ENCODE results near the gene WNT9A.
A peak's percentile ranks its signal among the peaks of the same experiment; 100 is the strongest.

The WNT9A gene

DNA sequence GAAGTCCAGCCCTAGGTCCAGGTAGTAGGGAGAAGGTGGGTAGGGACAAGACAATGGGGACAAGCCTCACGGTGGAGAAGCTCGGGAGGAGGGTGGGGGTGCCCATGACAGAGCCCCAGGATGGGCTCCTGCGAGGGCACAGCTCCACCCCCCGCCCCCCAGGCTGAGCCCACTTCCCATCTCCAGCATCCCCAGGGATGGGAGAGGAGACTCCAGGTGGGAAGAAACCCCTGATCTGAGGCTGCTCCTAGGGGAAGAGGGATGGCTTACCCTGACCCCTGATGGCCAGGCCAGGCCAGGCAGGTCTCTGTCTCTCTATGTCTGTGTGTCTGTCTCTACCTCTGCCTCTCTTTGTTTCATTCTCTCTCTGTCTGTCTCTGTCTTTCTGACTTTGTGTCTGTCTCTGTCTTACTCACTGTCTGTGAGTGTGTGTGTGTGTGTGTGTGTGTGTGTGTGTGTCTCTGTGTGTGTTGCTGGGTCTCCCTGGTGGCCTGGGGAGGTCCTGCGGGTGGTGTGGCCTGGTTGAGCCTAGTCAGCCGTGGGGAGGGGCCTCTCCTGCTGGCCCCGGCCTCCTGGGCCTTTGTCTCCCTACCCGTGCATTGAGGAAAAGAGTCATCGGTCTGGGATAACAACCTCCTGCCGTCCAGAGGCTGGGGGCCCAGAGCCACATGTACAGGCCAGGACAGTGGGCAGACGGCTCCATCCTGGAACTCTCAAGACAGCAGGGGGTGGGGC, 45.7 kb downstream of the WNT9A start:
- TF ChIP-seq, protein P1, sequence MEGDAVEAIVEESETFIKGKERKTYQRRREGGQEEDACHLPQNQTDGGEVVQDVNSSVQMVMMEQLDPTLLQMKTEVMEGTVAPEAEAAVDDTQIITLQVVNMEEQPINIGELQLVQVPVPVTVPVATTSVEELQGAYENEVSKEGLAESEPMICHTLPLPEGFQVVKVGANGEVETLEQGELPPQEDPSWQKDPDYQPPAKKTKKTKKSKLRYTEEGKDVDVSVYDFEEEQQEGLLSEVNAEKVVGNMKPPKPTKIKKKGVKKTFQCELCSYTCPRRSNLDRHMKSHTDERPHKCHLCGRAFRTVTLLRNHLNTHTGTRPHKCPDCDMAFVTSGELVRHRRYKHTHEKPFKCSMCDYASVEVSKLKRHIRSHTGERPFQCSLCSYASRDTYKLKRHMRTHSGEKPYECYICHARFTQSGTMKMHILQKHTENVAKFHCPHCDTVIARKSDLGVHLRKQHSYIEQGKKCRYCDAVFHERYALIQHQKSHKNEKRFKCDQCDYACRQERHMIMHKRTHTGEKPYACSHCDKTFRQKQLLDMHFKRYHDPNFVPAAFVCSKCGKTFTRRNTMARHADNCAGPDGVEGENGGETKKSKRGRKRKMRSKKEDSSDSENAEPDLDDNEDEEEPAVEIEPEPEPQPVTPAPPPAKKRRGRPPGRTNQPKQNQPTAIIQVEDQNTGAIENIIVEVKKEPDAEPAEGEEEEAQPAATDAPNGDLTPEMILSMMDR (conservative IDR thresholded peaks at IDR 0.05; ENCODE audit: low read depth, low read length): no peak
- DNase-seq (ENCODE audit: low read depth): peak; percentile 42
- H3K4me3 ChIP-seq (ENCODE audit: low read depth, low read length): no peak overlapping the region

DNA sequence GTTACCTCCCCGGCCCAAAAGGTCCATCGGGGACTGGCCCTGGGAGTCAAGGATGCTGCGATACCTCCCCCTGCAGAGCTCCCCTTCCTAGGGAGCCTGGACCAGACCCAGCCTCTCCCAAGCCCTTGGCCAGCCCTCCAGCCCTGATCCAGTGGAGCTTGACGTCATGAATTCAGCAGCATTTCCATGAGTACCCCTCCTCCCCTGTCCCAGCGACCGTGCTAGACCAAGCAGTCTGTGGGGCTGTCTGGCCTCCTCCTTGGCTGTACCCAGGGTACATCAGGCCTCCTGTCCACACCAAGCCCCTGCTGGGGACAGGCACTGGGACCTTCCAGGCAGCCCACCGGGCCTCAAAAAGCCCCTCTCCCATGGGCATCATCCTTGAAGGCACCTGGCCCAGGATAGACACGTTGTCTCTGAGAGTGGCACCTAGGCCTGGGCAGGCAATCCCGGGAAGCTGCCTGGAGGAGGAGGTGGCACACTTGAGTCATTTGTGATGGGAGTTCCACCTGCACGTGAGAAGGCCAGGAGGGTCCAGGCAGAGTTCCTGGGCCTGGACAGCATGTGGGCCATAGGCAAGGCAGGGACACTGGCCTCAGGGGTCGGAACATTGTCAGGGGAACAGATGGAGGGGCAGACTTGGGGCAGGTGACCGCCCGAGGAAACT, 46.4 kb downstream of the WNT9A start:
- no peak overlapping the region for H3K4me3 ChIP-seq (ENCODE audit: low read depth, low read length)
- DNase-seq (ENCODE audit: low read depth): no peak
- TF ChIP-seq, protein P1 (conservative IDR thresholded peaks at IDR 0.05; ENCODE audit: low read depth, low read length): no peak

DNA sequence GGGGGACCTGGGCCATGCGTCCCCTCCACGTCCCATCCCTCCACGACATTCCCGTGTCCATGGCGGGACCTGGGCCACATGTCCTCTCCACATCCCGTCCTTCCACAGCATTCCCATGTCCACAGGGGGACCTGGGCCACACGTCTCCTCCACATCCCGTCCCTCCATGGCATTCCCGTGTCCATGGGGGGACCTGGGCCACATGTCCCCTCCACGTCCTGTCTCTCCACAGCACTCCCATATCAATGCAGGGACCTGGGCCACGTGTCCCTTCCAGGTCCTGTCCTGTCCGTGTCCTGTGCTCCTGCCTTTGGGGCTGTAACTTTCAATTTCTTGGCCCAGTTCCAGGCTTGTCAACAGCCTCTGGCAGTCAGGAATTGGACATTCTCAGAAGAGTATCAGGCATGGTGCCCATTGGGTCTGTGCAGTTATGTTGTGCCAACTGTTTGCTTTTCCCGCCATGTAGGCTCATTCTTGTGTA, 47.1 kb downstream of the WNT9A start:
- H3K4me3 ChIP-seq (ENCODE audit: low read depth, low read length): no peak overlapping the region
- DNase-seq (ENCODE audit: low read depth): no peak
- TF ChIP-seq, protein P1 (conservative IDR thresholded peaks at IDR 0.05; ENCODE audit: low read depth, low read length): no peak

DNA sequence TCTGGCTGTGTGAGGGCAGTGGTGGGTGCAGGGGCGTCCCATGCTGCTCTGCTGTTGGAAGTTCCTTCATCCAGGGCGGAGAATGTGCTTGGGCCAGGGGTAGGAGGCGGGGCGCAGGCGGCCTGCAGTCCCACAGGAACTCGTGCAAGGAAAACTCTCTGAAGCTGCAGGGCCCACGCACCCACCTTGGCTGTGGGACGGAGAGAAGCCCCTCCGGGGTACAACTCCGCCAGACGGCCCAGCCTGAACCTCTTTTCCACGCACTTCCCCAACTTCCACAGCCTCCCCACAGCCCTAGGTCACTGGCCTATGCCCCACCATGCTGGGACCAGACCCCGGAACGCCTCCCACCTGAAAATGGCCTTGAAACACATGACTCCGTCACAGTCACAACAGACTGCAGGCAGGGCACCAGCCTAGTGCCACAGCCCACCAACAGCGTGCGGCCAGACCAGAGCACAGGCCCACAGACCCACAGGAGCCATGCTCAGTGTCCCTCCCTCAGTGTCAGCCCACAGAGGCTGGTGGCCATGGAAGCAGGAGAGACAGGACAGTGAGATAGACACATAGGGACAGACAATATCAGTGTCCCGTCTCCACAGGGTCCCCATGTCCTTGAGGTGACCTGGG, 47.8 kb downstream of the WNT9A start:
- TF ChIP-seq, protein P1 (conservative IDR thresholded peaks at IDR 0.05; ENCODE audit: low read depth, low read length): no peak
- DNase-seq (ENCODE audit: low read depth): no peak
- no peak overlapping the region for H3K4me3 ChIP-seq (ENCODE audit: low read depth, low read length)

DNA sequence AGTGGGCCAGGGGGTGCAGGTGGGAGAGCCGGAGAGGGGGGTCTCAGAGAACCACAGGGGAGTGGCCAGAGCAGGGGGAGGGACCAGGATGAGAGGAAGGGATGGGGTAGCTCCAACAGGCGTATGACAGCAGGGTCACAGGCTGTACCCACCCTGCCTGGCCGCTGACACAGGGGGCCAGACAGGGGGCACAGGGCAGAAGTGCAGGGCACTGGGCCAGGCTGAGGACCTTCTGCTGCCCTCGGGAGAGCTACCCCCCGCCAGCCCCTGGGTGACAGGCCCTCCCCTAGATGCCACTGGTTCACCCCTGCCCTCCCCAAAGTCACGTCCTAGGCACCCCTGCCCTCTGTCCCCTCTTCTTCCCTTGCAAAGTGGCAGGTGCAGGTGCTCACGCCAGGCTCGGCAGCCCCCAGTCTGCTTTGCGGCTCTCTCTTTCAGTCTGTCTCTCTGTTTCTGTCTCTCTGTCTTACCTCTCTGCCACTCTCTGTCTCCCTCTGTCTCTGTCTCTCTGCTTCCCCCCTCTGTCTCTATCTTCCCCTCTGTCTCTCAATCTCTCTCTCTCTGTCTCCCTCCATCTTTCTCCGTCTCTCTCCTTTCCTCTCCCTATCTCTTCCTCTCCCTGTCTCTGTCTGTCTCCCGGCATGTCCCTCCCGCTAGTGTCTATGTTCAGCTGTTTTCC, 48.5 kb downstream of the WNT9A start:
- TF ChIP-seq, protein P1 (conservative IDR thresholded peaks at IDR 0.05; ENCODE audit: low read depth, low read length): no peak
- no peak overlapping the region for H3K4me3 ChIP-seq (ENCODE audit: low read depth, low read length)
- DNase-seq (ENCODE audit: low read depth): no peak

DNA sequence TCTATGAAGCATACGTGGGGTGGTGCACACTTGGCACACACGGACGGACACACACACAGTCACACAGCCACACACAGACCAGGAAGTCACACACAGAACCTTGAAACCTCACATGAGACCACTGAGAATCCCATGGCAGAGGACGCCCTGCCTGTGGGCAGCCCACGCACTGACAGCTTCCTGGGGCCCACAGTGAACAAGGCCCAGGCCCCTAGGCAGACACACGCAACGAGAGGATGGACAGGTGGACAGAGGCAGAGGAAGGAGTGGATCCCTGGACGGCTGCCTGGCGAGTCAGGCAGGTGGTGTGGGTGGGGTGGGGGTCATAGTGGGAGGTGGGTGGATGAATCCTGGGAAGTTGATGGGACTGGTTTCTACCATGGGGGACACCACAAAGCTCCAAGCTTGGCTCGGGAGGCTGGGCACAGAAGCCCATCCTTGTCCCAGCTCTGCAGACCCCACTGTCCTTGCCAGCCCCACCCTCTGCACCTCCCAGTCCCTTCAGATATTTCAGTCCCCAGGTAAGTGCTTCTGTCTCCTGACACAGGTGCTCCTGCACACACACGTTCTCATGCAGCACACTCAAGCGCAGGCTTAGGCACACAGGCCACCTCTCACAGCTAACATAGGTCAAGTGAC, 49.1 kb downstream of the WNT9A start:
- DNase-seq (ENCODE audit: low read depth): no peak
- TF ChIP-seq, protein P1 (conservative IDR thresholded peaks at IDR 0.05; ENCODE audit: low read depth, low read length): no peak
- no peak overlapping the region for H3K4me3 ChIP-seq (ENCODE audit: low read depth, low read length)
